ENCODE data around the gene CTNS.
A peak's percentile ranks its signal among the peaks of the same experiment; 100 is the strongest.

The CTNS gene

GRCh38 chr17:3659541-3660111 is 23.1 kb downstream of the CTNS start:
- DNase-seq = no peak

- DNase-seq = no peak
Observed at GRCh38 chr17:3660311-3660891, 23.8 kb downstream of the CTNS start.

- no peak for DNase-seq
Observed at GRCh38 chr17:3663102-3664011, 26.8 kb downstream of the CTNS start.

GRCh38 chr17:3665834-3666233 is 29.3 kb downstream of the CTNS start:
- DNase-seq = no peak

- DNase-seq = no peak
Observed at GRCh38 chr17:3666516-3666915, 30.0 kb downstream of the CTNS start.

GRCh38 chr17:3667366-3668278 is 31.1 kb downstream of the CTNS start:
- peak; percentile 22 for DNase-seq

GRCh38 chr17:3668279-3669084 is 31.9 kb downstream of the CTNS start, which contains the start of the genes EMC6 and TAX1BP3:
EMC6 (plus strand) TSS chr17:3668812; CDS start chr17:3669147, 335 bp downstream.
TAX1BP3 (minus strand) TSS chr17:3668578; CDS start chr17:3668526, 52 bp downstream.
- peak; percentile 89 for DNase-seq

- no peak for DNase-seq
Observed at GRCh38 chr17:3669085-3669347, 32.5 kb downstream of the CTNS start.

- DNase-seq = no peak
Observed at GRCh38 chr17:3669548-3669947, 33.0 kb downstream of the CTNS start.

- no peak for DNase-seq
Observed at GRCh38 chr17:3672571-3672970, 36.0 kb downstream of the CTNS start.

- no peak for DNase-seq
Observed at GRCh38 chr17:3675886-3676285, 39.3 kb downstream of the CTNS start.

- DNase-seq = no peak
Observed at GRCh38 chr17:3678095-3678820, 41.7 kb downstream of the CTNS start.

GRCh38 chr17:3678821-3679530 is 42.4 kb downstream of the CTNS start:
- no peak for DNase-seq

- no peak for DNase-seq
Observed at GRCh38 chr17:3679531-3680126, 43.1 kb downstream of the CTNS start.

GRCh38 chr17:3681057-3681456 is 44.5 kb downstream of the CTNS start:
- no peak for DNase-seq

GRCh38 chr17:3681565-3681964 is 45.0 kb downstream of the CTNS start:
- DNase-seq = no peak

GRCh38 chr17:3682033-3682432 is 45.5 kb downstream of the CTNS start:
- no peak for DNase-seq

GRCh38 chr17:3683054-3683511 is 46.5 kb downstream of the CTNS start:
- peak; percentile 7 for DNase-seq

- DNase-seq = no peak
Observed at GRCh38 chr17:3685174-3685573, 48.6 kb downstream of the CTNS start.

- DNase-seq = no peak
Observed at GRCh38 chr17:3688027-3688553, 51.5 kb downstream of the CTNS start.

Data from NCI-H1105 treated with DMSO at 0.1 percent for 48 hours (cell line).